ENCODE data around the gene TCF3.

DNA sequence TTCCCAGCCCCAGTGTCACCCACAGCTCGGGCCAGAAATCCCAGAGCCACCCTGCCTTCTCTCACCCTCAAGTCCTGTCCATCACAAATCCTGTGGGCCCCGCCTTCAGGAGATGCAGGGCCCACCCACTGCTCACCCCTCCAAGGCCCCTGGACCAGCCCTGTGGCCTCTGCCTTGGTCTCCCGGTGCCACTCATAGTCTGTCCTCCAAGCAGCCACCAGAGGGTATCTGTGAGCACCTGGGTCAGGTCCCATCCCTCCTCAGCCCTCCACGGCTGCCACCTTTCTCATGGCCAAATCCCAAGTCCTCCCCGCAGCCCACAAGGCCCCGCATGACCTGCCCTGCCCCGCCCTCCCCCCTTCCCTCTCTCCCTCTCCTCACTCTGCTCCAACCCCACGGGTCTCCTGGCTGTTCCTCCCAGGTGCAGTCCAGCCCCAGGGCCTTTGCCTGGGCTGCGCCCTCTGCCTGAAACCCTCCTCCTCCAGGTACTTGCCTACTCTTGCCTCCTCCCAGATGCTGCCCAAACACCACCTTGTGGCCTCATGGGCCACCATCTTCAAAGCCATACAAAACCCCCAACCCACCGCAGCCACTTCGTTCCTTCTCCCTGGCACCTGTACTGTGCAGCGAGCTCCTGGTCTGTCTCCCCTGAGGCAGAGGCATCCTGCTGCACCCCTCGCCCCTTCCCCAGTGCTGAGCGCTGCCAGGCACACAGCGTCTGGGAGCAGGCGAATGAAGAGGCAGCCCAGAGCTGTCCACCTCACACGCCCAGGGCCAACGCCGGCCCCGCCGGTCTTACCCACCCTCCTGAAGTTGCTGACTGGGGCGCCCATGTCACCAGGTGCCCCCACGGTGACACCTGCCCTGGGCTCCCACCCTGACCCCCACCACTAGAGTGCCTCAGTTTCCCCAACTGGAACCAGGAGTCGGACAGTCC lies 34.0 kb downstream of the TCF3 start:
- TF ChIP-seq EP300 (IDR thresholded peaks at IDR 0.05; ENCODE audit: borderline replicate concordance) (no peak), TAF1 (IDR thresholded peaks at IDR 0.05; ENCODE audit: low read depth) (no peak), TEAD4 (IDR thresholded peaks at IDR 0.05) (no peak), RAD21 (IDR thresholded peaks at IDR 0.05; ENCODE audit: low read depth) (peak; percentile 33; the same call in 1 of the 2 replicates), CEBPB (IDR thresholded peaks at IDR 0.05) (no peak), YY1 (IDR thresholded peaks at IDR 0.05; ENCODE audit: low read depth) (no peak)
- TF ChIP-seq, protein P1, sequence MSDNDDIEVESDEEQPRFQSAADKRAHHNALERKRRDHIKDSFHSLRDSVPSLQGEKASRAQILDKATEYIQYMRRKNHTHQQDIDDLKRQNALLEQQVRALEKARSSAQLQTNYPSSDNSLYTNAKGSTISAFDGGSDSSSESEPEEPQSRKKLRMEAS (IDR thresholded peaks at IDR 0.05) = no peak

Measured in Ishikawa (cell line).